H9 (cell line): ENCODE measurements around the gene ARHGEF16. TPM values are rescaled to one million over a fixed set of nuclear protein-coding genes. Genes with fewer than 3 reads are reported as not detected.

Experiments used
- DNase-seq: peaks from one replicate; pipeline ENCODE4 v3.0.0-alpha.2; 2017
- H2AFZ ChIP-seq: one replicate; pipeline ENCODE4 v1.6.1; 2013; ENCODE audit warnings: mild to moderate bottlenecking, low read length, control low read depth, moderate library complexity
- H2AK5ac ChIP-seq: 2 replicates; pipeline ENCODE4 v1.6.1; 2013; ENCODE audit warnings: low read length, control low read depth, mixed read lengths; ENCODE audit not compliant: insufficient read length
- H2BK120ac ChIP-seq: one replicate; pipeline ENCODE4 v1.6.1; 2013; ENCODE audit warnings: low read depth, mild to moderate bottlenecking, low read length, control low read depth, inconsistent platforms; ENCODE audit not compliant: poor library complexity, severe bottlenecking
- H2BK12ac ChIP-seq: 2 replicates; pipeline ENCODE4 v1.6.1; 2013; ENCODE audit warnings: low read length, control low read depth, mixed read lengths, low read depth; ENCODE audit not compliant: insufficient read length
- H2BK15ac ChIP-seq: 2 replicates; pipeline ENCODE4 v1.6.1; 2013; ENCODE audit warnings: low read depth, low read length, control low read depth
- H2BK20ac ChIP-seq: one replicate; pipeline ENCODE4 v1.6.1; 2013; ENCODE audit warnings: low read depth, mild to moderate bottlenecking, low read length, control low read depth, inconsistent platforms; ENCODE audit not compliant: poor library complexity, severe bottlenecking
- H2BK5ac ChIP-seq: 2 replicates; pipeline ENCODE4 v1.6.1; 2013; ENCODE audit warnings: low read length, control low read depth, mixed read lengths; ENCODE audit not compliant: insufficient read length
- H3K14ac ChIP-seq: 2 replicates; pipeline ENCODE4 v1.6.1; 2013; ENCODE audit warnings: low read length, control low read depth; ENCODE audit not compliant: insufficient read depth
- H3K18ac ChIP-seq: 2 replicates; pipeline ENCODE4 v1.6.1; 2013; ENCODE audit warnings: low read depth, mild to moderate bottlenecking, mixed read lengths, low read length, control low read depth; ENCODE audit not compliant: insufficient read length
- H3K23ac ChIP-seq: 2 replicates; pipeline ENCODE4 v1.6.1; 2013; ENCODE audit warnings: low read length, control low read depth, mixed read lengths, low read depth; ENCODE audit not compliant: insufficient read length
- H3K23me2 ChIP-seq: 2 replicates; pipeline ENCODE4 v1.6.1; 2013; ENCODE audit warnings: low read depth, mild to moderate bottlenecking, mixed read lengths, low read length, control low read depth; ENCODE audit not compliant: insufficient read length, poor library complexity, severe bottlenecking
- H3K27ac ChIP-seq: 2 replicates; pipeline ENCODE4 v1.5.1; 2013; ENCODE audit warnings: low read length, control low read depth, mixed read lengths, low read depth; ENCODE audit not compliant: insufficient read length
- H3K27me3 ChIP-seq: 2 replicates; pipeline ENCODE4 v1.6.1; 2013; ENCODE audit warnings: low read length, control low read depth, inconsistent platforms; ENCODE audit not compliant: insufficient read depth
- H3K4ac ChIP-seq: 2 replicates; pipeline ENCODE4 v1.6.1; 2013; ENCODE audit warnings: low read depth, mild to moderate bottlenecking, control low read depth, inconsistent platforms, low read length, moderate library complexity
- H3K4me1 ChIP-seq: 2 replicates; pipeline ENCODE4 v1.6.1; 2013; ENCODE audit warnings: low read length, control low read depth, inconsistent platforms; ENCODE audit not compliant: insufficient read depth
- H3K4me2 ChIP-seq: 2 replicates; pipeline ENCODE4 v1.6.1; 2013; ENCODE audit warnings: low read length, control low read depth, mixed read lengths; ENCODE audit not compliant: insufficient read length, insufficient read depth
- H3K56ac ChIP-seq: 2 replicates; pipeline ENCODE4 v1.6.1; 2013; ENCODE audit warnings: low read depth, mild to moderate bottlenecking, mixed read lengths, low read length, control low read depth; ENCODE audit not compliant: insufficient read length
- H3K79me1 ChIP-seq: 2 replicates; pipeline ENCODE4 v1.6.1; 2013; ENCODE audit warnings: low read depth, mild to moderate bottlenecking, moderate library complexity, low read length, control low read depth, inconsistent platforms; ENCODE audit not compliant: insufficient read depth, poor library complexity, severe bottlenecking
- H3K79me2 ChIP-seq: 2 replicates; pipeline ENCODE4 v1.6.1; 2013; ENCODE audit warnings: low read length, control low read depth, inconsistent platforms; ENCODE audit not compliant: insufficient read depth
- H3K9ac ChIP-seq: 2 replicates; pipeline ENCODE4 v1.6.1; 2013; ENCODE audit warnings: low read length, control low read depth, mixed read lengths; ENCODE audit not compliant: insufficient read length; ENCODE audit errors: extremely low read depth
- H3K9me3 ChIP-seq: one replicate; pipeline ENCODE4 v1.6.1; 2013; ENCODE audit warnings: low read depth, low read length, inconsistent platforms; ENCODE audit not compliant: control insufficient read depth
- H3T11ph ChIP-seq: one replicate; pipeline ENCODE4 v1.6.1; 2013; ENCODE audit warnings: mild to moderate bottlenecking, low read length, control low read depth, inconsistent platforms
- H4K20me1 ChIP-seq: one replicate; pipeline ENCODE4 v1.6.1; 2013; ENCODE audit not compliant: control insufficient read depth, insufficient read length, insufficient read depth
- H4K5ac ChIP-seq: 2 replicates; pipeline ENCODE4 v1.6.1; 2013; ENCODE audit warnings: low read depth, mild to moderate bottlenecking, mixed read lengths, low read length, control low read depth; ENCODE audit not compliant: insufficient read length
- H4K8ac ChIP-seq: replicated peaks from 2 replicates; pipeline ENCODE4 v1.6.1; 2013; ENCODE audit warnings: low read length, control low read depth, mixed read lengths, low read depth; ENCODE audit not compliant: insufficient read length
- H4K91ac ChIP-seq: 2 replicates; pipeline ENCODE4 v1.6.1; 2013; ENCODE audit warnings: low read depth, mild to moderate bottlenecking, moderate library complexity, mixed read lengths, low read length, control low read depth; ENCODE audit not compliant: insufficient read length
- H3K27ac Mint-ChIP-seq, 3 experiments: 2 replicates in 2 of 3; 3 replicates in 1 of 3; pipeline ENCODE4 v1.8.0; 2020 to 2021; ENCODE audit warnings: mixed read lengths in 3 of 3, mild to moderate bottlenecking in 1 of 3, moderate library complexity in 1 of 3
- H3K27me3 Mint-ChIP-seq: 2 replicates; pipeline ENCODE4 v1.8.0; 2021; ENCODE audit warnings: low read depth, mild to moderate bottlenecking, moderate library complexity, mixed read lengths
- H3K36me3 Mint-ChIP-seq, 3 experiments: 2 replicates in 2 of 3; 3 replicates in 1 of 3; pipeline ENCODE4 v1.8.0; 2020 to 2021; ENCODE audit warnings: low read depth in 3 of 3, mixed read lengths in 3 of 3; ENCODE audit not compliant: insufficient read depth in 1 of 3
- H3K4me1 Mint-ChIP-seq, 2 experiments: 2 replicates each; pipeline ENCODE4 v1.8.0; 2020; ENCODE audit warnings: mixed read lengths in 2 of 2
- H3K4me3 Mint-ChIP-seq, 2 experiments: 2 replicates in 1 of 2; 3 replicates in 1 of 2; pipeline ENCODE4 v1.8.0; 2020 to 2021; ENCODE audit warnings: mild to moderate bottlenecking in 2 of 2, mixed read lengths in 2 of 2, moderate library complexity in 1 of 2
- H3K9me3 Mint-ChIP-seq, 2 experiments: 2 replicates in 1 of 2; 3 replicates in 1 of 2; pipeline ENCODE4 v1.8.0; 2020; ENCODE audit warnings: mild to moderate bottlenecking in 2 of 2, mixed read lengths in 2 of 2, moderate library complexity in 1 of 2
- CTCF ChIP-seq: fragments of 200-600 bp; sonication (generic); conservative IDR thresholded peaks from 3 replicates; pipeline ENCODE4 v1.8.0; 2021; ENCODE audit warnings: antibody characterized with exemption, mild to moderate bottlenecking
- whole genome bisulfite sequencing: extraction: QIAGEN DNeasy Blood & Tissue Kit; methylation state at CpG from one replicate; pipeline ENCODE4 v1.1.7; 2013; ENCODE audit warnings: missing lambda C conversion rate, low lambda C conversion rate, mixed read lengths; ENCODE audit not compliant: insufficient read length; ENCODE audit errors: extremely low coverage; 5-methylcytosine and 5-hydroxymethylcytosine counted together
- total RNA-seq: library from RNA; stranded (reverse); gene quantifications from 2 replicates; pipeline ENCODE4 v1.2.1, GENCODE V29; 2021

Gene ARHGEF16
- total RNA-seq, 1 experiment from 2014 or later = 48.5 TPM

- no peak for DNase-seq
- no peak overlapping the region for H2BK15ac ChIP-seq
- H4K20me1 ChIP-seq = no peaks in the 10 kb centered on the region
- H3K18ac ChIP-seq = no peak overlapping the region
- H3K79me2 ChIP-seq = no peaks in the 10 kb centered on the region
- H2AK5ac ChIP-seq = no peak overlapping the region
- H3K9me3 ChIP-seq = no peaks in the 10 kb centered on the region
- no peak overlapping the region for H2BK20ac ChIP-seq
- H4K5ac ChIP-seq = no peak overlapping the region
- no peak overlapping the region for H3K23ac ChIP-seq
- no peaks in the 10 kb centered on the region for H3K23me2 ChIP-seq
- H3K79me1 ChIP-seq = no peaks in the 10 kb centered on the region
- H2BK12ac ChIP-seq = no peak overlapping the region
- no peaks in the 10 kb centered on the region for H3K27me3 ChIP-seq
- no peaks in the 10 kb centered on the region for H3K4me1 ChIP-seq
- Mint-ChIP-seq H3K27me3 (no peaks in the 10 kb centered on the region), H3K4me3 (no peak overlapping the region), H3K36me3 (no peaks in the 10 kb centered on the region; a peak in 1 of 7 replicates), H3K4me1 (no peaks in the 10 kb centered on the region), H3K27ac (no peak overlapping the region), H3K9me3 (no peaks in the 10 kb centered on the region)
- no peak overlapping the region for H4K91ac ChIP-seq
- H2BK120ac ChIP-seq = no peak overlapping the region
- H3K4ac ChIP-seq = no peak overlapping the region
- no peak overlapping the region for H3K9ac ChIP-seq
- H3K14ac ChIP-seq = no peak overlapping the region
- no peak overlapping the region for H3K56ac ChIP-seq
- H2BK5ac ChIP-seq = no peak overlapping the region
- H3K4me2 ChIP-seq = no peak overlapping the region
- WGBS = no CpG with 5 or more reads among the region's 22 CpGs
- H3K27ac ChIP-seq = no peak overlapping the region
- no peak overlapping the region for H4K8ac ChIP-seq
- no peak overlapping the region for H2AFZ ChIP-seq
- TF ChIP-seq CTCF = no peak
- H3T11ph ChIP-seq = no peak overlapping the region
Measured at GRCh38 chr1:3499611-3500010, 45.1 kb downstream of the ARHGEF16 start.
